CD14-positive monocyte (primary cell): ENCODE measurements around the gene SRGAP1. TPM values are rescaled to one million over a fixed set of nuclear protein-coding genes. Genes with fewer than 3 reads are reported as not detected.

Experiments
- DNase-seq, 3 donors: peaks; one replicate each; pipeline ENCODE4 v3.0.0-alpha.2; 2011 to 2022
- H2AFZ ChIP-seq: 2 replicates; pipeline ENCODE4 v1.6.0; 2012; ENCODE audit warnings: mild to moderate bottlenecking, low read depth, low read length, inconsistent platforms; ENCODE audit not compliant: insufficient read depth, poor library complexity, severe bottlenecking
- H3K27ac ChIP-seq, 2 donors: 1 replicate in 1 of 2; 2 replicates in 1 of 2; pipeline ENCODE4 v1.5.1; 2012 to 2013; ENCODE audit warnings: low read length in 2 of 2, control low read depth in 1 of 2, inconsistent platforms in 1 of 2, low read depth in 1 of 2, mild to moderate bottlenecking in 1 of 2
- H3K27me3 ChIP-seq, 2 donors: one replicate each; pipeline versions ENCODE4 v1.6.0 to v1.6.1; 2011 to 2013; ENCODE audit warnings: low read length in 2 of 2; ENCODE audit not compliant: control insufficient read depth in 2 of 2, insufficient read depth in 2 of 2
- H3K36me3 ChIP-seq, 2 donors: replicated peaks in 1 of 2; 1 replicate in 1 of 2; 2 replicates in 1 of 2; pipeline versions ENCODE4 v1.5.1 to v1.6.1; 2012 to 2013; ENCODE audit warnings: low read length in 2 of 2, control low read depth in 1 of 2, inconsistent platforms in 1 of 2, mild to moderate bottlenecking in 1 of 2; ENCODE audit not compliant: insufficient read depth in 2 of 2, control insufficient read depth in 1 of 2
- H3K4me1 ChIP-seq, 2 donors: 1 replicate in 1 of 2; 2 replicates in 1 of 2; pipeline versions ENCODE4 v1.5.1 to v1.6.1; 2012 to 2013; ENCODE audit warnings: low read length in 2 of 2, control low read depth in 1 of 2, inconsistent platforms in 1 of 2, mild to moderate bottlenecking in 1 of 2, moderate library complexity in 1 of 2; ENCODE audit not compliant: insufficient read depth in 2 of 2, control insufficient read depth in 1 of 2
- H3K4me2 ChIP-seq: replicated peaks from 2 replicates; pipeline ENCODE3; 2012; ENCODE audit warnings: low read length, moderate library complexity, mild to moderate bottlenecking; ENCODE audit not compliant: poor library complexity, severe bottlenecking; ENCODE audit errors: extremely low read depth
- H3K4me3 ChIP-seq, 3 experiments: fragments of 200-600 bp in 1 of 3; sonication (generic) in 1 of 3; replicated peaks in 1 of 3; 1 replicate in 2 of 3; 2 replicates in 1 of 3; pipeline ENCODE4 v1.5.1; 2011 to 2013; ENCODE audit warnings: low read length in 3 of 3, mild to moderate bottlenecking in 3 of 3, control low read depth in 2 of 3, low read depth in 2 of 3, inconsistent platforms in 1 of 3, moderate library complexity in 1 of 3
- H3K79me2 ChIP-seq: 2 replicates; pipeline ENCODE4 v1.6.0; 2012; ENCODE audit warnings: mild to moderate bottlenecking, control low read depth, inconsistent platforms, low read length, moderate library complexity; ENCODE audit not compliant: insufficient read depth
- H3K9ac ChIP-seq: 2 replicates; pipeline ENCODE4 v1.6.0; 2017; ENCODE audit warnings: low read length, mild to moderate bottlenecking; ENCODE audit not compliant: insufficient read depth, poor library complexity, severe bottlenecking
- H3K9me3 ChIP-seq, 2 donors: replicated peaks in 1 of 2; 1 replicate in 1 of 2; 2 replicates in 1 of 2; pipeline versions ENCODE4 v1.5.1 to v1.6.1; 2012 to 2013; ENCODE audit warnings: low read length in 2 of 2, control low read depth in 1 of 2; ENCODE audit not compliant: control insufficient read depth in 1 of 2, insufficient read depth in 1 of 2
- H4K20me1 ChIP-seq: 2 replicates; pipeline ENCODE4 v1.6.0; 2012; ENCODE audit warnings: mild to moderate bottlenecking, low read length, control low read depth, moderate library complexity; ENCODE audit not compliant: insufficient read depth
- H3K27ac Mint-ChIP-seq, 7 donors: one replicate each; pipeline ENCODE4 v1.8.0; 2020; ENCODE audit warnings: mild to moderate bottlenecking in 7 of 7, mixed read lengths in 7 of 7, moderate library complexity in 6 of 7, inconsistent platforms in 2 of 7
- H3K27me3 Mint-ChIP-seq, 3 donors: one replicate each; pipeline ENCODE4 v1.8.0; 2021 to 2022; ENCODE audit warnings: low read depth in 3 of 3, mild to moderate bottlenecking in 3 of 3, mixed read lengths in 3 of 3, moderate library complexity in 3 of 3, inconsistent platforms in 1 of 3
- H3K36me3 Mint-ChIP-seq, 2 donors: one replicate each; pipeline ENCODE4 v1.8.0; 2020; ENCODE audit warnings: mixed read lengths in 2 of 2, inconsistent platforms in 1 of 2, mild to moderate bottlenecking in 1 of 2
- H3K4me1 Mint-ChIP-seq: one replicate; pipeline ENCODE4 v1.8.0; 2020; ENCODE audit warnings: mild to moderate bottlenecking, mixed read lengths
- H3K4me3 Mint-ChIP-seq, 2 donors: one replicate each; pipeline ENCODE4 v1.8.0; 2020; ENCODE audit warnings: mild to moderate bottlenecking in 2 of 2, mixed read lengths in 2 of 2, moderate library complexity in 1 of 2
- H3K9me3 Mint-ChIP-seq, 7 donors: one replicate each; pipeline ENCODE4 v1.8.0; 2020 to 2022; ENCODE audit warnings: mixed read lengths in 7 of 7, mild to moderate bottlenecking in 6 of 7, moderate library complexity in 6 of 7, inconsistent platforms in 2 of 7
- WGBS: methylation state at CpG from one replicate; pipeline ENCODE4 v1.1.5; 2013; ENCODE audit warnings: missing lambda C conversion rate; ENCODE audit not compliant: insufficient coverage; 5-methylcytosine and 5-hydroxymethylcytosine counted together
- intact Hi-C, 2 donors: fragments of 100-400 bp; cut with micrococcal nuclease; formaldehyde crosslinking; loops; one replicate each; pipeline versions ENCODE4 v1.15.0 to v1.15.1; 2023
- polyA plus RNA-seq, 3 donors: library from polyadenylated mRNA; depleted of rRNA in 1 of 3; unstranded in 2 of 3; stranded (reverse) in 1 of 3; fragments of 300-500 nt in 2 of 3; fragments of >200 nt in 1 of 3; fragmentation: Illumina TruSeq in 2 of 3; gene quantifications; 1 replicate in 2 of 3; 2 replicates in 1 of 3; pipeline ENCODE4 v1.2.3, GENCODE V29; 2012 to 2021
- TF ChIP-seq, protein P1 (sequence below): fragments of 200-600 bp; IDR thresholded peaks from one replicate; pipeline ENCODE4 v1.8.0; 2022; ENCODE audit warnings: antibody characterized with exemption, mild to moderate bottlenecking

SRGAP1 gene
- polyA plus RNA-seq, 3 donors, result 0.05 to 0.52 (median 0.07) TPM

DNA sequence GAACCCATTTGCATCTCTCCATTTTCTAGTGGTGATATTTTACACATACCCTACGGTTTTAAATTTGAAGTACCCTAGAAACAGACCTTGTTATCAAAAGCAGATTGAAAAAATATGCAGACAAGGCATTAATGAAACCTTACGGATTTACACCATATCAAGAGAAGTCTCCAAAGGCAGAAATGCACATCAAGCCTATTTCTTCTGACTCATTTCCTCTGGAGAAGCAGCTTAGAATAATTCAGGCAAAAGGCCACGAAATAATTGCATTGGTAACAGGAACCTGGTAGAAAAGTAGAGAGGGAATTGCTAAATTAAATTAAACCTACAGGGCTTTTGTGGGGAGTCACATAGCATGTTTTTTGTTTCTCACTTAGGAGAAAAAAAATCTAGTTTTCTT is 342.9 kb downstream of the SRGAP1 start:
- Histone ChIP-seq H3K27ac (no peak overlapping the region), H3K9ac (no peak overlapping the region), H3K9me3 (no peaks in the 10 kb centered on the region), H3K27me3 (no peaks in the 10 kb centered on the region), H3K79me2 (no peaks in the 10 kb centered on the region), H2AFZ (no peak overlapping the region), H4K20me1 (no peaks in the 10 kb centered on the region), H3K4me3 (no peak overlapping the region), H3K4me2 (no peak overlapping the region), H3K4me1 (peaks cover 0 to 4% of the 10 kb centered on the region in 2 donors), H3K36me3 (no peaks in the 10 kb centered on the region)
- no CpG with 5 or more reads among the region's 3 CpGs for WGBS
- no peak overlapping the region for H3K4me3 Mint-ChIP-seq
- intact Hi-C loops, result no loop called here
- peaks cover 0 to 4% (median 0%) of the 10 kb centered on the region in 3 donors for H3K27me3 Mint-ChIP-seq
- peaks cover 5 to 10% of the 10 kb centered on the region in 2 donors for H3K36me3 Mint-ChIP-seq
- peak overlapping the region in 3 of 7 donors; percentile 31 to 85 (median 53) for H3K27ac Mint-ChIP-seq
- DNase-seq, result peak in 1 of 3 donors; percentile 9
- peaks cover 11% of the 10 kb centered on the region for H3K4me1 Mint-ChIP-seq
- TF ChIP-seq, protein P1, sequence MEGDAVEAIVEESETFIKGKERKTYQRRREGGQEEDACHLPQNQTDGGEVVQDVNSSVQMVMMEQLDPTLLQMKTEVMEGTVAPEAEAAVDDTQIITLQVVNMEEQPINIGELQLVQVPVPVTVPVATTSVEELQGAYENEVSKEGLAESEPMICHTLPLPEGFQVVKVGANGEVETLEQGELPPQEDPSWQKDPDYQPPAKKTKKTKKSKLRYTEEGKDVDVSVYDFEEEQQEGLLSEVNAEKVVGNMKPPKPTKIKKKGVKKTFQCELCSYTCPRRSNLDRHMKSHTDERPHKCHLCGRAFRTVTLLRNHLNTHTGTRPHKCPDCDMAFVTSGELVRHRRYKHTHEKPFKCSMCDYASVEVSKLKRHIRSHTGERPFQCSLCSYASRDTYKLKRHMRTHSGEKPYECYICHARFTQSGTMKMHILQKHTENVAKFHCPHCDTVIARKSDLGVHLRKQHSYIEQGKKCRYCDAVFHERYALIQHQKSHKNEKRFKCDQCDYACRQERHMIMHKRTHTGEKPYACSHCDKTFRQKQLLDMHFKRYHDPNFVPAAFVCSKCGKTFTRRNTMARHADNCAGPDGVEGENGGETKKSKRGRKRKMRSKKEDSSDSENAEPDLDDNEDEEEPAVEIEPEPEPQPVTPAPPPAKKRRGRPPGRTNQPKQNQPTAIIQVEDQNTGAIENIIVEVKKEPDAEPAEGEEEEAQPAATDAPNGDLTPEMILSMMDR, result no peak
- H3K9me3 Mint-ChIP-seq, result peaks cover 0 to 1% (median 0%) of the 10 kb centered on the region in 7 donors

DNA sequence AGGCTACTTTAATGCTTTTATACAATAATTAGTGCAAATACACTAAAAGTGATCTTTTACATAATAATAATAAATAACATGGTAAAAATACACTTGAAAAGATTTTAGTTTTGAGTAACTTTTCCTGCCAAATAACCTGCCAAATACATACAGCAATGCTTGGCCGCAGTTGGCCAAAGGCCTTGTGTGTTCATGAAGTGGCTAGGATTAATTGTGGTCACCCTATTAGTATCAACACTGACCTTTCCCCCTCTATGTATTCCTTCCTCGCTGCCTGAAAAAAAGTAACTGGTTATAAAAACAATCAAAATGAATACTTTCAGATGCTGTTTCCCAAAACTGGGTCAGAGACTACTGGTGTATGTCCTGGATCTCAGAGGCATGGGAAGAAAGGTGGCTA is 343.3 kb downstream of the SRGAP1 start:
- Mint-ChIP-seq H3K4me3 (no peak overlapping the region), H3K4me1 (peaks cover 11% of the 10 kb centered on the region), H3K27me3 (peaks cover 0 to 4% (median 0%) of the 10 kb centered on the region in 3 donors), H3K36me3 (peaks cover 5 to 11% of the 10 kb centered on the region in 2 donors), H3K9me3 (peaks cover 0 to 1% (median 0%) of the 10 kb centered on the region in 7 donors), H3K27ac (no peak overlapping the region)
- Histone ChIP-seq H3K36me3 (no peaks in the 10 kb centered on the region), H4K20me1 (no peaks in the 10 kb centered on the region), H3K4me2 (no peak overlapping the region), H3K79me2 (no peaks in the 10 kb centered on the region), H3K9ac (no peak overlapping the region), H2AFZ (no peak overlapping the region), H3K9me3 (no peaks in the 10 kb centered on the region), H3K4me3 (no peak overlapping the region), H3K4me1 (peaks cover 0 to 4% of the 10 kb centered on the region in 2 donors), H3K27ac (no peak overlapping the region), H3K27me3 (no peaks in the 10 kb centered on the region)
- no peak for DNase-seq
- intact Hi-C loops, result no loop called here
- no CpG with 5 or more reads among the region's 2 CpGs for WGBS
- TF ChIP-seq, protein P1, result no peak
